ENCODE results near the gene RAD51B. TPM values are rescaled to one million over a fixed set of nuclear protein-coding genes. Genes with fewer than 3 reads are reported as not detected.

Gene RAD51B
- total RNA-seq, 5 donors from 2014 or later (not counting 1 experiment from before 2014, with no cell fraction given), result 25.4 to 47.9 (median 30.0) TPM

DNA sequence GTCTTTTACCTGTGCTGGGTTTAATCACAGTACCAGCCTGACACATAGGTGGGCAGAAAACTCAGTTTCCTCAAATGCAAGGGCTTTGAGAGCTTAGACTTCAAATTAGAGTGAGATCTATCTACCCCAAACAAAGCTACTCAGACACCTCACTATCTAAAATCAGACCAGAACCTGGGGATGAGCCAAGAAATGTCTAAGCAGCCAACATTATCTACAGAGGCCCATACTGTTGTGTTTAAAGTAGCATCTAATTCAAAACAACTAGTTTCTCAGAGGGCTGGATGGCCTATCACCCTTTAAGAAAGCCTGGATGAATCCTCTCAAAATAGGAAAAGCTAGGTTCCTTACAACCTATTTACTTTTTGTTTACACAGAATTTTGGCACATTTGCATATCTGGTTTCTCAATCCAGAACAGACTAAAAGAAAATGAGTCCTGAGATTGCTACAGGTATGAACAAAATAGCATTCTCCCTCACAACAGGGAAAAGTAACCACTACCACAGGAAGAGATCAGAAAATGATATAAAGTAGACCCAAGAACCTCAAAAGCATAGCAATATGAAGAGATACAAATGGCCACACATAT, 830.9 kb downstream of the RAD51B start:
- H3K4me1 ChIP-seq (ENCODE audit: control insufficient read depth in 1 of 2, extremely low read depth in 1 of 2, insufficient read depth in 2 of 2, low read length in 2 of 2), result peaks cover 0 to 14% of the 10 kb centered on the region in 2 experiments
- Mint-ChIP-seq H3K4me1 (peaks cover 13 to 36% (median 21%) of the 10 kb centered on the region in 3 donors), H3K9me3 (no peaks in the 10 kb centered on the region), H3K27ac (no peak overlapping the region), H3K27me3 (no peaks in the 10 kb centered on the region), H3K36me3 (no peaks in the 10 kb centered on the region), H3K4me3 (no peak overlapping the region)
- ATAC-seq (replicated peaks in 1 of 4), result no peak
- no peak overlapping the region for H3K4me3 ChIP-seq (ENCODE audit: control insufficient read depth in 1 of 2, extremely low read depth in 1 of 2, low read length in 1 of 2)
- POLR2A ChIA-PET, result interaction anchor here (0.5 to 0.6 kb wide), 2 partner anchors 18 to 1365 kb away, joined by 5 read pairs; no protein-coding TSS in a partner anchor
- H3K36me3 ChIP-seq (ENCODE audit: control insufficient read depth in 2 of 2, extremely low read depth in 1 of 2, insufficient read depth in 1 of 2, low read length in 1 of 2), result no peaks in the 10 kb centered on the region
- no peaks in the 10 kb centered on the region for H3K27me3 ChIP-seq (replicated peaks in 1 of 2; ENCODE audit: control insufficient read depth in 2 of 2, extremely low read depth in 1 of 2, insufficient read depth in 2 of 2, low read length in 1 of 2)
- no peaks in the 10 kb centered on the region for H3K9me3 ChIP-seq
- H3K27ac ChIP-seq (ENCODE audit: low read length), result no peak overlapping the region
- DNase-seq, result no peak
- CTCF ChIA-PET, result no interaction called here

DNA sequence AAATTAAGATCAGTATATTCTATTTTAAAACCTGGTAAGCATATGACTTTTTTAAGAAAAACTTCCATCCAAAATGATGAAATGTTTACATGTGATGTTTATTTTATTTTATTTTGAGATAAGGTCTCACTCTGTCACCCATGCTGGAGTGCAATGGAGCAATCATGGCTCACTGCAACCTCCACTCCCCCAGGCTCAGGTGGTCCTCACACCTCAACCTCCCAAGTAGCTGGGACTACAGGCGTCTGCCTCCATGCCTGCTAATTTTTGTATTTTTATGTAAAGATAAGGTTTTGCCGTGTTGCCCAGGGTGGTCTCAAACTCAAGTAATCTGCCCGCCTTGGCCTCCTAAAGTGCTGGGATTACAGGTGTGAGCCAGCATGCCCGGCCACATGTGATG, 831.5 kb downstream of the RAD51B start:
- CTCF ChIA-PET, result no interaction called here
- Histone ChIP-seq H3K4me3 (ENCODE audit: control insufficient read depth in 1 of 2, extremely low read depth in 1 of 2, low read length in 1 of 2) (no peak overlapping the region), H3K9me3 (no peaks in the 10 kb centered on the region), H3K27me3 (replicated peaks in 1 of 2; ENCODE audit: control insufficient read depth in 2 of 2, extremely low read depth in 1 of 2, insufficient read depth in 2 of 2, low read length in 1 of 2) (no peaks in the 10 kb centered on the region), H3K36me3 (ENCODE audit: control insufficient read depth in 2 of 2, extremely low read depth in 1 of 2, insufficient read depth in 1 of 2, low read length in 1 of 2) (no peaks in the 10 kb centered on the region), H3K27ac (ENCODE audit: low read length) (no peak overlapping the region), H3K4me1 (ENCODE audit: control insufficient read depth in 1 of 2, extremely low read depth in 1 of 2, insufficient read depth in 2 of 2, low read length in 2 of 2) (peaks cover 0 to 15% of the 10 kb centered on the region in 2 experiments)
- H3K36me3 Mint-ChIP-seq, result no peaks in the 10 kb centered on the region
- H3K4me1 Mint-ChIP-seq, result peaks cover 13 to 37% (median 25%) of the 10 kb centered on the region in 3 donors
- POLR2A ChIA-PET, result interaction anchor here in 1 of 2 donors (0.5 kb wide), 1 partner anchor 19 kb away, joined by 5 read pairs; no protein-coding TSS in a partner anchor
- H3K27ac Mint-ChIP-seq, result no peak overlapping the region
- H3K27me3 Mint-ChIP-seq, result no peaks in the 10 kb centered on the region
- no peaks in the 10 kb centered on the region for H3K9me3 Mint-ChIP-seq
- 90% methylated on average over 3 of the region's 4 CpGs for WGBS (ENCODE audit: insufficient coverage)
- H3K4me3 Mint-ChIP-seq, result no peak overlapping the region
- DNase-seq (no peak), ATAC-seq (replicated peaks in 1 of 4) (no peak)

DNA sequence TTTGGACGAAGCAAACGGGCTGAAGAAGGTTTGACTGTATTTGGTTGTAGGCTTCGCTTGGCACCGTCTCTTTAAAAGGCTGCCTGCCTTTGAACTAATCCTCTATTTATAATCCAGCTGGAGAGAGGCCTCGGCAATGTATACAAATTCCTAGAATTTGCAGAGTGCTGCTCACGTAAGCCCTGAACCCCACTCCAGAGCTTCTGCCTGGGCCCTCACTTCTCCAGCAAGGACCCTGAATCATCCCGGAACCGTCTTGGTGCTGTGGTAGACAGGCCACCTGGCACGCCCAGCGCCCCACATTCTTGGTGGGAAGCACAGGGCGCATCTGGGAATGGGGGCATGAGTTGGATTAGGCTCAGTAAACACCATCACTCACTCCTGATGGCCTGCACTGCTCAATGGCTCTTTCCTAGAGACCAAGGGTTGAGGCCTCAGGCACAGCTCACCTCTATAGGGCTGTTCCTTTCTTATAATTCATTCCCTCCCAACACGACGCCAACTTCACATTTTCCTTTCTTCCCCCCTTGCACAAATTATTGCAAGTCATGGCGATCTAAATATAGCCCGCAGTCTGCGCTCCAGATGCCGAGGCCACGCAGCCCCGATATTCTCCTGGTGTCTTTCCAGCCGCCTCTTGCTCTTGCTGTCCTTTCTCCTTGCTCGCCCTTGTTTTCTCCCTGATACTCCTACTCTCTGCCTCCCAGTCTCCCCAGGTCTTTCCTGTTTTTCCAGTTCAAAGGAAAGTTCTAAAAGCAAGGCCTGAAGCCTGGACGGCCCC, 832.3 kb downstream of the RAD51B start:
- peaks cover 0 to 15% of the 10 kb centered on the region in 2 experiments for H3K4me1 ChIP-seq (ENCODE audit: control insufficient read depth in 1 of 2, extremely low read depth in 1 of 2, insufficient read depth in 2 of 2, low read length in 2 of 2)
- Mint-ChIP-seq H3K36me3 (no peaks in the 10 kb centered on the region), H3K9me3 (no peaks in the 10 kb centered on the region), H3K4me1 (peaks cover 13 to 37% (median 25%) of the 10 kb centered on the region in 3 donors), H3K27me3 (no peaks in the 10 kb centered on the region), H3K4me3 (no peak overlapping the region), H3K27ac (no peak overlapping the region)
- ATAC-seq (replicated peaks in 1 of 4), result no peak
- H3K36me3 ChIP-seq (ENCODE audit: control insufficient read depth in 2 of 2, extremely low read depth in 1 of 2, insufficient read depth in 1 of 2, low read length in 1 of 2), result no peaks in the 10 kb centered on the region
- no peak overlapping the region for H3K4me3 ChIP-seq (ENCODE audit: control insufficient read depth in 1 of 2, extremely low read depth in 1 of 2, low read length in 1 of 2)
- 85% methylated on average over 13 of the region's 22 CpGs for WGBS (ENCODE audit: insufficient coverage)
- no peak for DNase-seq
- H3K27ac ChIP-seq (ENCODE audit: low read length), result no peak overlapping the region
- ChIA-PET POLR2A (no interaction called here), CTCF (interaction anchor here in 1 of 2 donors (0.6 kb wide), 1 partner anchor 31 kb away, joined by 7 read pairs; no protein-coding TSS in a partner anchor)
- H3K9me3 ChIP-seq, result no peaks in the 10 kb centered on the region
- no peaks in the 10 kb centered on the region for H3K27me3 ChIP-seq (replicated peaks in 1 of 2; ENCODE audit: control insufficient read depth in 2 of 2, extremely low read depth in 1 of 2, insufficient read depth in 2 of 2, low read length in 1 of 2)

DNA sequence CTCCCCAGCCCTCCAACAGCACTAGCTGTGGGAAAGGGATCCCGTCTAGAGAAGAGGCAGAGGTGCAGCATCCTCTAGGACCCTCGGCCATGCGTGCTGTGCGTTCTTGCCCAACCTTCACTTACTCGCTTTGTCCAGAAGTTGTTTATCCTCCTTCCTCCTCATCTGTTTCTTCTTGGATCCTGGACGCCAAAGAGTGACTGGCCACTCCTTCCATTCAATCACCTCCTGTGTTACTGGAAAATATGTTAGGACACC, 832.8 kb downstream of the RAD51B start:
- Histone ChIP-seq H3K4me1 (ENCODE audit: control insufficient read depth in 1 of 2, extremely low read depth in 1 of 2, insufficient read depth in 2 of 2, low read length in 2 of 2) (peaks cover 0 to 15% of the 10 kb centered on the region in 2 experiments), H3K4me3 (ENCODE audit: control insufficient read depth in 1 of 2, extremely low read depth in 1 of 2, low read length in 1 of 2) (no peak overlapping the region), H3K27me3 (replicated peaks in 1 of 2; ENCODE audit: control insufficient read depth in 2 of 2, extremely low read depth in 1 of 2, insufficient read depth in 2 of 2, low read length in 1 of 2) (no peaks in the 10 kb centered on the region), H3K27ac (ENCODE audit: low read length) (no peak overlapping the region), H3K9me3 (no peaks in the 10 kb centered on the region), H3K36me3 (ENCODE audit: control insufficient read depth in 2 of 2, extremely low read depth in 1 of 2, insufficient read depth in 1 of 2, low read length in 1 of 2) (no peaks in the 10 kb centered on the region)
- Mint-ChIP-seq H3K27ac (no peak overlapping the region), H3K36me3 (no peaks in the 10 kb centered on the region), H3K27me3 (no peaks in the 10 kb centered on the region), H3K9me3 (no peaks in the 10 kb centered on the region), H3K4me3 (no peak overlapping the region), H3K4me1 (peaks cover 13 to 37% (median 25%) of the 10 kb centered on the region in 3 donors)
- ATAC-seq (replicated peaks in 1 of 4), result no peak
- CTCF ChIA-PET, result no interaction called here
- POLR2A ChIA-PET, result no interaction called here
- WGBS (ENCODE audit: insufficient coverage), result 100% methylated on average over 1 of the region's 6 CpGs
- DNase-seq, result no peak

DNA sequence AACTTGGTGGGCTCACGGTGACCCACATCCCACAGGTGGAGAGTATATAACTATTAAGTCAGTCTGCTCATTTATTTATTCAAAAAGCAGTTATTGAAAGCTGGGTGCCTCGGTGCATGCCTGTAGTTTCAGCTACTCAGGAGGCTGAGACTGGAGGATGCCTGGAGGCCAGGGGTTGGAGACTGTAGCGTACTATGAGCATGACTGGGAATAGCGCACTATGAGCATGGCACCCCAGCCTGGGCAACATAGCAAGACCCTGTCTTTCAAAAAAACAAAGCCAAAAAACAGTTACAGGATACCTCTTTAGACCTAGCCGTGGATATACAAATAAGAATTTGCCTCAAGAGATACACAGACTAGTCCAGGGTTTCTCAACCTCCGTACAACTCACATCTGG, 833.5 kb downstream of the RAD51B start:
- Mint-ChIP-seq H3K36me3 (no peaks in the 10 kb centered on the region), H3K4me3 (no peak overlapping the region), H3K4me1 (peaks cover 13 to 37% (median 25%) of the 10 kb centered on the region in 3 donors), H3K9me3 (no peaks in the 10 kb centered on the region), H3K27ac (no peak overlapping the region), H3K27me3 (no peaks in the 10 kb centered on the region)
- no peak overlapping the region for H3K27ac ChIP-seq (ENCODE audit: low read length)
- DNase-seq (no peak), ATAC-seq (replicated peaks in 1 of 4) (no peak)
- H3K9me3 ChIP-seq, result no peaks in the 10 kb centered on the region
- WGBS (ENCODE audit: insufficient coverage), result 60% methylated on average over 2 of the region's 6 CpGs
- no peak overlapping the region for H3K4me3 ChIP-seq (ENCODE audit: control insufficient read depth in 1 of 2, extremely low read depth in 1 of 2, low read length in 1 of 2)
- ChIA-PET CTCF (no interaction called here), POLR2A (no interaction called here)
- no peaks in the 10 kb centered on the region for H3K27me3 ChIP-seq (replicated peaks in 1 of 2; ENCODE audit: control insufficient read depth in 2 of 2, extremely low read depth in 1 of 2, insufficient read depth in 2 of 2, low read length in 1 of 2)
- H3K36me3 ChIP-seq (ENCODE audit: control insufficient read depth in 2 of 2, extremely low read depth in 1 of 2, insufficient read depth in 1 of 2, low read length in 1 of 2), result no peaks in the 10 kb centered on the region
- peaks cover 0 to 15% of the 10 kb centered on the region in 2 experiments for H3K4me1 ChIP-seq (ENCODE audit: control insufficient read depth in 1 of 2, extremely low read depth in 1 of 2, insufficient read depth in 2 of 2, low read length in 2 of 2)

DNA sequence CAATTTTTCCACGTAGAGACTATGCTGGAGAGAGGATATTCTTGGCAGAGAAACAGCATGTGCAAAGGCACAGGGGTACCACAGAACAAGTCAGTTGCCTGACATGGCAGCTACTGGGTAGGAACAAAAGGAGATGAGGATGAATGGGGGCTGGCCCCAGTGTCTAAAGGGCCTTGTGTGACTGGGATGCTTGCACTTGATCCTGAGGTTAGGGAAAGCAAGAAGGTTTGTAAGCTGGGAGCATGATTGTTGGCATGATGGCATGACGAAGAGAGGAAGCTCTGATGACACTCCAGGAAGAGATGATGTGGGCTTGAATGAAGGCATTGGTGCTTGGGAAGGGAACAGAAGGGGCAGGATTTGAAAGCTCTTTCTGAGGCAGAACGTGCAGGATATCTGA, 834.2 kb downstream of the RAD51B start:
- Histone ChIP-seq H3K27me3 (replicated peaks in 1 of 2; ENCODE audit: control insufficient read depth in 2 of 2, extremely low read depth in 1 of 2, insufficient read depth in 2 of 2, low read length in 1 of 2) (no peaks in the 10 kb centered on the region), H3K4me3 (ENCODE audit: control insufficient read depth in 1 of 2, extremely low read depth in 1 of 2, low read length in 1 of 2) (no peak overlapping the region), H3K27ac (ENCODE audit: low read length) (no peak overlapping the region), H3K4me1 (ENCODE audit: control insufficient read depth in 1 of 2, extremely low read depth in 1 of 2, insufficient read depth in 2 of 2, low read length in 2 of 2) (peaks cover 0 to 15% of the 10 kb centered on the region in 2 experiments), H3K9me3 (no peaks in the 10 kb centered on the region), H3K36me3 (ENCODE audit: control insufficient read depth in 2 of 2, extremely low read depth in 1 of 2, insufficient read depth in 1 of 2, low read length in 1 of 2) (no peaks in the 10 kb centered on the region)
- no peaks in the 10 kb centered on the region for H3K36me3 Mint-ChIP-seq
- DNase-seq (no peak), ATAC-seq (replicated peaks in 1 of 4) (no peak)
- ChIA-PET POLR2A (no interaction called here), CTCF (no interaction called here)
- H3K4me3 Mint-ChIP-seq, result no peak overlapping the region
- no peak overlapping the region for H3K27ac Mint-ChIP-seq
- H3K27me3 Mint-ChIP-seq, result no peaks in the 10 kb centered on the region
- 84% methylated on average over 3 of the region's 3 CpGs for WGBS (ENCODE audit: insufficient coverage)
- H3K4me1 Mint-ChIP-seq, result peaks cover 13 to 42% (median 25%) of the 10 kb centered on the region in 3 donors
- H3K9me3 Mint-ChIP-seq, result no peaks in the 10 kb centered on the region
